Measurements from ENCODE around the gene ADRA1B. TPM values are rescaled to one million over a fixed set of nuclear protein-coding genes. Genes with fewer than 3 reads are reported as not detected.

The ADRA1B gene
- total RNA-seq, 2 donors from 2014 or later = 0.60 to 0.68 TPM

- WGBS, 2 experiments (ENCODE audit: insufficient coverage in 1 of 2, insufficient read length in 1 of 2) = 88 to 100% methylated on average over 2 of the region's 2 CpGs
- Mint-ChIP-seq H3K9me3 (no peaks in the 10 kb centered on the region), H3K4me3 (no peak overlapping the region), H3K36me3 (ENCODE audit: low read depth) (no peaks in the 10 kb centered on the region), H3K27me3 (ENCODE audit: insufficient read depth) (peaks cover 14% of the 10 kb centered on the region), H3K27ac (no peak overlapping the region), H3K4me1 (peaks cover 17% of the 10 kb centered on the region)
- Histone ChIP-seq H3K27ac (ENCODE audit: low read depth, low read length) (no peak overlapping the region), H3K4me3 (ENCODE audit: low read length) (no peak overlapping the region), H3K9ac (ENCODE audit: extremely low read depth, low read length, poor library complexity, severe bottlenecking) (no peak overlapping the region), H3K36me3 (ENCODE audit: control insufficient read depth, insufficient read depth, low read length) (no peaks in the 10 kb centered on the region), H3K27me3 (ENCODE audit: control insufficient read depth, insufficient read depth, low read length, poor library complexity, severe bottlenecking) (peaks cover 7% of the 10 kb centered on the region), H3K4me1 (ENCODE audit: control insufficient read depth, insufficient read depth, low read length) (no peaks in the 10 kb centered on the region), H3K9me3 (ENCODE audit: control insufficient read depth, low read length) (no peaks in the 10 kb centered on the region)
- TF ChIP-seq CTCF (conservative IDR thresholded peaks at IDR 0.05) = no peak
- DNase-seq = no peak
These were observed 35.6 kb upstream of the ADRA1B start for GRCh38 chr5:159880676-159881075.

GRCh38 chr5:159881967-159882366 is 34.3 kb upstream of the ADRA1B start:
- Mint-ChIP-seq H3K27ac (no peak overlapping the region), H3K9me3 (no peaks in the 10 kb centered on the region), H3K4me3 (no peak overlapping the region), H3K36me3 (ENCODE audit: low read depth) (no peaks in the 10 kb centered on the region), H3K4me1 (peaks cover 17% of the 10 kb centered on the region), H3K27me3 (ENCODE audit: insufficient read depth) (peaks cover 14% of the 10 kb centered on the region)
- Histone ChIP-seq H3K4me1 (ENCODE audit: control insufficient read depth, insufficient read depth, low read length) (no peaks in the 10 kb centered on the region), H3K27me3 (ENCODE audit: control insufficient read depth, insufficient read depth, low read length, poor library complexity, severe bottlenecking) (peaks cover 7% of the 10 kb centered on the region), H3K27ac (ENCODE audit: low read depth, low read length) (no peak overlapping the region), H3K9me3 (ENCODE audit: control insufficient read depth, low read length) (no peaks in the 10 kb centered on the region), H3K9ac (ENCODE audit: extremely low read depth, low read length, poor library complexity, severe bottlenecking) (no peak overlapping the region), H3K4me3 (ENCODE audit: low read length) (no peak overlapping the region), H3K36me3 (ENCODE audit: control insufficient read depth, insufficient read depth, low read length) (no peaks in the 10 kb centered on the region)
- DNase-seq = no peak
- 88 to 93% methylated on average over 1 to 2 of the region's 2 CpGs for WGBS, 2 experiments (ENCODE audit: insufficient coverage in 1 of 2, insufficient read length in 1 of 2)
- TF ChIP-seq CTCF (conservative IDR thresholded peaks at IDR 0.05) = no peak

GRCh38 chr5:159883522-159883950 is 32.7 kb upstream of the ADRA1B start:
- Mint-ChIP-seq H3K27me3 (ENCODE audit: insufficient read depth) (peaks cover 14% of the 10 kb centered on the region), H3K4me1 (peaks cover 11% of the 10 kb centered on the region), H3K36me3 (ENCODE audit: low read depth) (no peaks in the 10 kb centered on the region), H3K9me3 (no peaks in the 10 kb centered on the region), H3K27ac (no peak overlapping the region), H3K4me3 (no peak overlapping the region)
- H3K4me3 ChIP-seq (ENCODE audit: low read length) = no peak overlapping the region
- H3K9me3 ChIP-seq (ENCODE audit: control insufficient read depth, low read length) = no peaks in the 10 kb centered on the region
- no peak for DNase-seq
- H3K27ac ChIP-seq (ENCODE audit: low read depth, low read length) = no peak overlapping the region
- peaks cover 7% of the 10 kb centered on the region for H3K27me3 ChIP-seq (ENCODE audit: control insufficient read depth, insufficient read depth, low read length, poor library complexity, severe bottlenecking)
- TF ChIP-seq CTCF (conservative IDR thresholded peaks at IDR 0.05) = no peak
- no peaks in the 10 kb centered on the region for H3K36me3 ChIP-seq (ENCODE audit: control insufficient read depth, insufficient read depth, low read length)
- H3K9ac ChIP-seq (ENCODE audit: extremely low read depth, low read length, poor library complexity, severe bottlenecking) = no peak overlapping the region
- H3K4me1 ChIP-seq (ENCODE audit: control insufficient read depth, insufficient read depth, low read length) = no peaks in the 10 kb centered on the region
